IMR-90 (cell line): ENCODE measurements around the gene IGDCC3.

Experiments used
- CTCF ChIP-seq: conservative IDR thresholded peaks from 2 replicates; pipeline ENCODE4 v1.5.1; 2012; ENCODE audit warnings: mild to moderate bottlenecking, low read depth, low read length, improper control_type of control experiment
- MAFK ChIP-seq: IDR thresholded peaks from 2 replicates; pipeline ENCODE4 v1.6.1; 2012; ENCODE audit warnings: low read depth, low read length, improper control_type of control experiment
- SMC3 ChIP-seq: fragments of 150-350 bp; IDR thresholded peaks from 2 replicates; pipeline ENCODE4 v1.6.1; 2016; ENCODE audit warnings: low read depth, mild to moderate bottlenecking, antibody characterized with exemption, low read length, moderate library complexity

- TF ChIP-seq CTCF (no peak), SMC3 (no peak), MAFK (no peak)
These were observed 47.6 kb downstream of the IGDCC3 start for GRCh38 chr15:65329984-65330735.
